PFSK-1 (cell line): ENCODE data around the gene MYH6.

ENCODE experiments used
- FOXP2 ChIP-seq: optimal IDR thresholded peaks from 2 replicates; pipeline ENCODE3; 2011; ENCODE audit warnings: borderline replicate concordance, control low read depth, inconsistent platforms; ENCODE audit not compliant: insufficient read depth; ENCODE audit errors: extremely low read length, extremely low read depth
- POLR2AphosphoS5 ChIP-seq: IDR thresholded peaks from 2 replicates; pipeline ENCODE4 v1.6.1; 2012; ENCODE audit warnings: low read depth, mild to moderate bottlenecking, control low read depth, low read length, moderate library complexity
- REST ChIP-seq, 2 experiments: IDR thresholded peaks; 2 replicates each; pipeline versions ENCODE4 v1.6.1 to v1.8.0; 2011 to 2012; ENCODE audit warnings: low read depth in 2 of 2, low read length in 2 of 2, control low read depth in 1 of 2, inconsistent platforms in 1 of 2, mild to moderate bottlenecking in 1 of 2, moderate library complexity in 1 of 2; ENCODE audit not compliant: insufficient read depth in 1 of 2
- SIN3A ChIP-seq: IDR thresholded peaks from 2 replicates; pipeline ENCODE4 v1.6.1; 2012; ENCODE audit warnings: mild to moderate bottlenecking, low read length, moderate library complexity, borderline replicate concordance; ENCODE audit not compliant: insufficient read depth
- TAF1 ChIP-seq: IDR thresholded peaks from 2 replicates; pipeline ENCODE4 v1.6.1; 2012; ENCODE audit warnings: low read length, control low read depth, borderline replicate concordance; ENCODE audit not compliant: insufficient read depth

MYH6 gene

DNA sequence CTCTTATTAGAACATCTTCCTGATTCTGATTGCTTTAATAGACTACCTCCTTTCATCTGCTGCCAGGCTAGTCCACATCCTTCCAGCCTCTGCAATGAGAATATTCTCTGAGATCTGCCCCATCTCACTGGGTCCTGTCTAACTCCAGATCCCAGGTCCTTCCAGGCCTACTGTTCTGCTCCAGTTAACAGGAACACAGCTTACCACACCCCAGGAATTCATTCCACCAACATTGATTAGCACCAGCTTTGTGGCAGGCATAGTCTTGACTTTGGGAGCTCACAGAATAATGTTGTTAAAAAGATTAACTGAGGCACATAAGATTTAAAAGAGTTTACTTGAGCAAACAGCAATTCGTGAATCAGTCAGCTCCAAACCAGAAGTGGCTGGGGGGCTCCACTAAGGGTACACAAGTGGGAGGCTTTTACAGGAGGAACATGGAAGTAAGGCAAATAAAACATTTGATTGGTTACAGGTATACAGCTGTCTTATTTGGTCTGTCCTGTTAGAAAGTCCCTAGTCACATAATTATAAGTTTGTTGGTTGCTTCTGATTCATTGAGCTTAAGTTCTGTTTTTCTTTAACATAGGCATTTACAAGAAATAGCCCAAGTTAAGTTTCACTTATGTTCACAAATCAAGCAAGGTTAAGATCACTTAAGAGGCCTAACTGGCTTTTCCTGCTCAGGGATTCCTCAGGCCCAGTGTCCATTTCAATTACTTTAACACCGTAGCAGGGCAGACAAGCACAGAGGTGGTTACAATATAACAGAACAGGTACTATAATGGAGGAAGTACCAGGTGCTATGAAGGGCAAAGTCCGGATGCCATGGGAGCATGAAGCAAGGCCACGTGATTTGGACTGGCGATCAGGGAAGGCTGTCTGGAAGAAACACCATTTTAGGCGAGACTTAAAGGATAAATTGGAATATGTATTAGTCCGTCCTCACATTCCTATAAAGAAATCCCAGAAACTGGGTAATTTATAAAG lies 39.6 kb upstream of the MYH6 start:
- TF ChIP-seq SIN3A (no peak), REST (IDR thresholded peaks at IDR 0.05; ENCODE audit: insufficient read depth in 1 of 2, low read depth in 2 of 2, low read length in 2 of 2) (no peak), TAF1 (no peak), FOXP2 (no peak), POLR2AphosphoS5 (no peak)

DNA sequence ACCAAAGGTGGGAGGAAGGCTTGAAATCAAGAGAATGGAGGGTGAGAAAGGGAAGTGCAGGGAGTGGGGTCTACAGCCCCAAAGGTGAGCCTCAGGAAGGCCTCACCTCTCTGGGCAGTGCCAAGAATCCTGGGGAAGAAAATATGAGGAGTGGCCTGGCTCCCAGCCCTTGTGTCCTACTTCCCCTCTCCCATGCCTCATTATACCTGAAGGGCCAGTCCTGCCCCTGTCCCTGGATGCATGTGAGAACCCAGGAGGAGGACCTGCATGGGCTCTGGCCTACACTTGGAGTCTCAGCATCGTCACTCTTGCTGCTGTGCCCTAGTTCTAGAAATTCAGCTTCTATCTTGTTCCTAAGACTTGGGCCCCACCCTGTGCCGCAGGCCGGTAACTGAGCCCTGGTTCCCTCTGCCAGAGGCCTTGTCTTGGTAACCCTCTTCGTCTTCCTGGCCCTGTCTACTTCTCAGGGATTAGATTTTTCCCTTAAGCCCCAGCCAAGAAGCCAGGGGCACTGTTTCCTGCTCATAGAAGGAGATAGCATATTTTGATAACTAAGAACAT lies 38.3 kb upstream of the MYH6 start:
- TF ChIP-seq REST (IDR thresholded peaks at IDR 0.05; ENCODE audit: insufficient read depth in 1 of 2, low read depth in 2 of 2, low read length in 2 of 2): no peak
- no peak for TF ChIP-seq FOXP2
- TF ChIP-seq POLR2AphosphoS5: no peak
- no peak for TF ChIP-seq SIN3A
- TF ChIP-seq TAF1: no peak

DNA sequence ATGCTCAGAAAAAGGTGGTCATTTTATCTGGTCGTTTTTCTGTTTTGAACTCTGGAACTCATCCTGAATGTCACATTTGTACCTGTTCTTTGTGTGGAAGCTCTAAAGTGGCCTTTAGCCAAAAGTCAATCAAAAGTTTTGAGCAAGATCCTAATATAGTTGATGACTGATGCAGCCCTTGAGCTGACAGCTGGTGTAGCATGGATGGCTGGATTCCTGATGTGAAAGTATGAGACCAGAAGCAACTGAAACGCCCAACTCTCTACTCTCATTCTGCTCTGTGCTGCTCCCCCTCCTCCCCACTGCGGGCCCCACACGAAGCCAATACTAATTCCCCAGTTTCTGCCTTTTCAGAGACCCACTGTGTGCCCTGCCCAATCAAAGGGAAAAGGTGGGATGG lies 37.7 kb upstream of the MYH6 start:
- TF ChIP-seq SIN3A (no peak), TAF1 (no peak), FOXP2 (no peak), REST (IDR thresholded peaks at IDR 0.05; ENCODE audit: insufficient read depth in 1 of 2, low read depth in 2 of 2, low read length in 2 of 2) (no peak), POLR2AphosphoS5 (no peak)

DNA sequence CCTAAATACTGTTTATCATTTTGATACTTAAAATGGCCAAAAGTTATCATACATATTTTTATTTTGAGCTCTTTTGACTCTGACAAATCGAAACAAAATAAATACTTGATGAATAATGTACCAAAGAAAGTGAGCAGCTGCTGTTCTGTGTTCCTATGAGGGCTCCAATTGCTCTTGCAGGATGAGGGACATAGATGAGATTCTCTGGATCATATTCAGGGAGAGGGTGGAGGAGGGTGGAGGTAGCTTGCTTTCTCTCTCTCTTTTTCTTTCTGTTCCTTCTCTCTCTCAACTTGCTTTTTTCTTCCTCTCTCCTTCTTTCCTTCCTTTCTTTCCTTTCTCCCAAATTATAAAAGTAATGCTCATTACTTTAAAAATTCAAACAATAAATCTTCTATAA lies 36.2 kb upstream of the MYH6 start:
- TF ChIP-seq POLR2AphosphoS5 (no peak), TAF1 (no peak), FOXP2 (no peak), REST (IDR thresholded peaks at IDR 0.05; ENCODE audit: insufficient read depth in 1 of 2, low read depth in 2 of 2, low read length in 2 of 2) (no peak), SIN3A (no peak)
